ENCODE results near the gene RDM1.
"Not testable (repeated sequence)": the region's sequence is repeated elsewhere in the genome, so short reads cannot be mapped to it uniquely, and the experiment has no call there.

The RDM1 gene

GRCh38 chr17:35897772-35898171 is 32.8 kb downstream of the RDM1 start:
- not testable (repeated sequence) for DNase-seq

- no peak for DNase-seq
These were observed 34.7 kb downstream of the RDM1 start for GRCh38 chr17:35895636-35896587.

GRCh38 chr17:35894206-35894605 is 36.4 kb downstream of the RDM1 start:
- no peak for DNase-seq

GRCh38 chr17:35893751-35894150 is 36.8 kb downstream of the RDM1 start:
- no peak for DNase-seq

GRCh38 chr17:35892091-35893035 is 38.2 kb downstream of the RDM1 start:
- DNase-seq: no peak

GRCh38 chr17:35891269-35891668 is 39.3 kb downstream of the RDM1 start:
- DNase-seq: no peak

- DNase-seq: no peak
These were observed 39.8 kb downstream of the RDM1 start for GRCh38 chr17:35890774-35891155.

- no peak for DNase-seq
These were observed 40.5 kb downstream of the RDM1 start for GRCh38 chr17:35889818-35890773.

- DNase-seq: no peak
These were observed 41.3 kb downstream of the RDM1 start for GRCh38 chr17:35889241-35889640.

GRCh38 chr17:35879773-35880654 is 50.6 kb downstream of the RDM1 start, which contains the start of gene CCL5:
Gene CCL5, minus strand, starts transcription at chr17:35880360.
- no peak for DNase-seq

GRCh38 chr17:35878361-35878760 is 52.2 kb downstream of the RDM1 start:
- no peak for DNase-seq

- no peak for DNase-seq
These were observed 53.1 kb downstream of the RDM1 start for GRCh38 chr17:35877345-35878029.

- no peak for DNase-seq
These were observed 54.0 kb downstream of the RDM1 start for GRCh38 chr17:35876534-35876933.

GRCh38 chr17:35875800-35876139 is 54.8 kb downstream of the RDM1 start:
- no peak for DNase-seq

GRCh38 chr17:35875072-35875799 is 55.3 kb downstream of the RDM1 start:
- DNase-seq: no peak

- DNase-seq: no peak
These were observed 58.2 kb downstream of the RDM1 start for GRCh38 chr17:35872196-35872980.

GRCh38 chr17:35870906-35871819 is 59.4 kb downstream of the RDM1 start:
- DNase-seq: no peak

- no peak for DNase-seq
These were observed 61.8 kb downstream of the RDM1 start, which contains the start of gene HEATR9 for GRCh38 chr17:35868737-35869136. Gene HEATR9, minus strand, starts transcription at chr17:35868891. Its CDS starts 149 bp downstream, at chr17:35868742.
